DND-41 (cell line): ENCODE measurements around the gene EFTUD2.

Experiments
- EZH2 ChIP-seq: IDR thresholded peaks from 3 replicates; pipeline ENCODE4 v1.6.1; 2012; ENCODE audit warnings: borderline replicate concordance, low read depth, mild to moderate bottlenecking, moderate library complexity, low read length, inconsistent platforms; ENCODE audit not compliant: severe bottlenecking
- TF ChIP-seq, protein P1 (sequence below): IDR thresholded peaks from 2 replicates; pipeline ENCODE4 v1.5.1; 2012; ENCODE audit warnings: borderline replicate concordance, low read length, moderate library complexity, mild to moderate bottlenecking; ENCODE audit not compliant: poor library complexity, severe bottlenecking; ENCODE audit errors: extremely low read depth

DNA sequence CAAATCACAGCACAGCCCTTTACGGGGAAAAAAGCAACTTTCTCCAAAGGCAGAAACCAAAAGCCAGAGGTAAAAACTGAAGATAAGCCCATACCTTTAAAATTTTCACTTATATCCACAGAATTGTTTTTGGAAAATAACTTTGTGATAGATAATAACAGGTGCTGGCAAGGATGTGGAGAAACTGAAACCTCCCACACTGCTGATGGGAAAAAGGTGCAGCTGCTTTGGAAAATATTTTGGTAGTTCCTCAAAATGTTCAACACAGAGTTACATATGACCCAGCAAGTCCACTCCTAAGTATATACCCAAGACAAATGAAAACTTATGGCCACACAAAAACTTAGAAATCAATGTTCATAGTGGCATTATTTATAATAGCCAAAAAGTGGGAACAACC lies 12.2 kb downstream of the EFTUD2 start:
- TF ChIP-seq, protein P1, sequence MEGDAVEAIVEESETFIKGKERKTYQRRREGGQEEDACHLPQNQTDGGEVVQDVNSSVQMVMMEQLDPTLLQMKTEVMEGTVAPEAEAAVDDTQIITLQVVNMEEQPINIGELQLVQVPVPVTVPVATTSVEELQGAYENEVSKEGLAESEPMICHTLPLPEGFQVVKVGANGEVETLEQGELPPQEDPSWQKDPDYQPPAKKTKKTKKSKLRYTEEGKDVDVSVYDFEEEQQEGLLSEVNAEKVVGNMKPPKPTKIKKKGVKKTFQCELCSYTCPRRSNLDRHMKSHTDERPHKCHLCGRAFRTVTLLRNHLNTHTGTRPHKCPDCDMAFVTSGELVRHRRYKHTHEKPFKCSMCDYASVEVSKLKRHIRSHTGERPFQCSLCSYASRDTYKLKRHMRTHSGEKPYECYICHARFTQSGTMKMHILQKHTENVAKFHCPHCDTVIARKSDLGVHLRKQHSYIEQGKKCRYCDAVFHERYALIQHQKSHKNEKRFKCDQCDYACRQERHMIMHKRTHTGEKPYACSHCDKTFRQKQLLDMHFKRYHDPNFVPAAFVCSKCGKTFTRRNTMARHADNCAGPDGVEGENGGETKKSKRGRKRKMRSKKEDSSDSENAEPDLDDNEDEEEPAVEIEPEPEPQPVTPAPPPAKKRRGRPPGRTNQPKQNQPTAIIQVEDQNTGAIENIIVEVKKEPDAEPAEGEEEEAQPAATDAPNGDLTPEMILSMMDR = no peak
- TF ChIP-seq EZH2 = no peak
